Embryonic facial prominence (tissue), 1 donor: ENCODE measurements around the gene BRDT.

Experiments
- DNase-seq: peaks from one replicate; pipeline ENCODE4 v3.0.0-alpha.2; 2016; ENCODE audit errors: extremely low spot score

The BRDT gene

DNA sequence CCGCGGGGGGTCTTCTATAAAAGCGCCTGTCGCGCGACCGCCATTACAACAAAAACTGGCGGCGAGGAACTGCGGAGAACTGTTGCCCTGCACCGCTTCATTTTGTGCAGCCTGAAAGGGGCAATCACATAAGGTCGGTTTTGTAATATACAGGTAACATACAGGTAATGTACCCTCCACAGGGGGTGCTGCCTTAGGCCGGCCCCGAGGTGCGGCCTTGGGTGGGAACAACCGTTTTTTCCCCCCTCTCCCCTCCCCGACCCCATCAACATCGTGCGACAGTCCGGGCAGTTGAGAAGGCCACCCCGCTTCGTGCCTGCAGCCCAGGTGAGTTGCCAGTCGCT is at the start of gene BRDT:
TSS of gene BRDT (plus strand) at position 46 of the 344 bp plus-strand sequence. CDS start 13,354 bp downstream, outside the sequence.
- DNase-seq: no peak

DNA sequence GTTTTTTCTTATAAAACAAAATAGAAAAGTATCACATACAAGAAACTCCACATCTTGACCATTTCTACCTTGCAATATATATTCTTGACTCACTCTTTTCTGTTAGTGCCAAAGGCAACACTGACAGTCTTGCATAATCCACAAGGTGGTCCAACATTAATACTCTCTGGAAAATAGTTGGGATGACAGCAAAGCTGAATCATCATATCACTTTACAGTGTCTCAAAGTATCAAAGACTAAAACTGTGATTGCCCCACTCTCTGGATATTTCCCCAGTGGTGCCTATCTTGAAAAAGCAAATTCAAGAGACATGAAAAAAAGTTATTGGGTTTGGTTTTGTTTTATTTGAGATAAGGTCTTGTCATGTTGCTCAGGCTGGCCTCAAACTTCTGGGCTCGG is 48.6 kb upstream of the BRDT start:
- no peak for DNase-seq

DNA sequence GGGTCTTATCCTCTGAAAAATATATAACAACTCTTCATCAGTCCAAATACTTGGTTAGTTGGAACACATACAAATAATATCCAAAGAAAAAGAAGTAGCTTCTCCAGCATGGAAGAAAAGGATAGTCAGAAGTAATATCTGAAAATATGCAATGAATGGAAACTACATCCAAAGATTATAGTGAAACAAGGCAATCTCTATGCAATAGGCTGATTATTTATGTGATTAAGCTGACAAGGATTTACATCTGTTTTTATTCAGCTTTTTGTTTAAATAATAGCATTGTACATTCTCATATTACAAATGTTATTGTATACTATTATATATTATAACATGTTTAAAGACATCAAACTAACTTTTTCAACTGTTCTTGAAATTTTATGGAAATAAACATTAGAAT is 48.0 kb upstream of the BRDT start:
- no peak for DNase-seq

DNA sequence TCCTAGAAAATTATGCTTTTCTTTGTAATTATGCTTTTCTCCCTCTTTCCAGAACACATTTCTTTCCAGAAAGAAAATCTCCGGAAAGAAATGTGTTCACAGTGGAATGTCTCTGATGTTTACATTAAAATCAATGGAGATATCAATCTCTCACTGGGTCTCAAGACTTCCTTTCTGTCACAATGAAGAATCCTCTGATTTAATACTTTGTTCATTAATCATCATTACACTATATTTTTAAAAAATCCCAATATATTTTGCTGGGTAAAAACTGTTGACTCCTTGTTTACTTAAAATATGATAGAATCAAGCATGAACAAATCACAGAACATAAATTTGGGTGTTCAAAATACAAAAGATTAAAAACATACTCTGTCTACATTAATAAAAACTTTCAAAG is 36.9 kb upstream of the BRDT start:
- no peak for DNase-seq

GRCh38 chr1:91913018-91913417 is 36.2 kb upstream of the BRDT start:
- DNase-seq: no peak

GRCh38 chr1:91916046-91916445 is 33.2 kb upstream of the BRDT start:
- DNase-seq: no peak

- DNase-seq: no peak
Observed at GRCh38 chr1:91916811-91917460, 32.3 kb upstream of the BRDT start.

DNA sequence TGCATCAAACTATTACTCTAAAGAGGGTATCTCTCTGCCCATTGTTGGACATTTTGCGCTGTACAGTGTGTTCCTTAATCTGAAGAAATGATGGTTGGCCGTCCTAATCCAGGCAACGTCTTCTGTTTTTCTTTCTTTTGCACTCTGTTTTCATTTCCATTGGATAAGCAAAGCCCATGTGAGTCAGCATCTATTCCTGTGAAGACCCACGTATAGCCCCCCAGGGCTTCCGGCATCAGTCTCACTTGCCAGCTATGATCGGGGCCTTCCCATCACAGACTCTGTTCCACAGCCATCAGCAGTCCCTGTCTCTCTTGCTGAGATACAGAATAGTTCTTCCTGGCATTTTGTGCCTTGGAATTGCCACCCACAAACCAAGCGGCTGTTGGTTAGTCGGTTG is 29.2 kb upstream of the BRDT start:
- DNase-seq: no peak

GRCh38 chr1:91924146-91924545 is 25.1 kb upstream of the BRDT start:
- DNase-seq: no peak

DNA sequence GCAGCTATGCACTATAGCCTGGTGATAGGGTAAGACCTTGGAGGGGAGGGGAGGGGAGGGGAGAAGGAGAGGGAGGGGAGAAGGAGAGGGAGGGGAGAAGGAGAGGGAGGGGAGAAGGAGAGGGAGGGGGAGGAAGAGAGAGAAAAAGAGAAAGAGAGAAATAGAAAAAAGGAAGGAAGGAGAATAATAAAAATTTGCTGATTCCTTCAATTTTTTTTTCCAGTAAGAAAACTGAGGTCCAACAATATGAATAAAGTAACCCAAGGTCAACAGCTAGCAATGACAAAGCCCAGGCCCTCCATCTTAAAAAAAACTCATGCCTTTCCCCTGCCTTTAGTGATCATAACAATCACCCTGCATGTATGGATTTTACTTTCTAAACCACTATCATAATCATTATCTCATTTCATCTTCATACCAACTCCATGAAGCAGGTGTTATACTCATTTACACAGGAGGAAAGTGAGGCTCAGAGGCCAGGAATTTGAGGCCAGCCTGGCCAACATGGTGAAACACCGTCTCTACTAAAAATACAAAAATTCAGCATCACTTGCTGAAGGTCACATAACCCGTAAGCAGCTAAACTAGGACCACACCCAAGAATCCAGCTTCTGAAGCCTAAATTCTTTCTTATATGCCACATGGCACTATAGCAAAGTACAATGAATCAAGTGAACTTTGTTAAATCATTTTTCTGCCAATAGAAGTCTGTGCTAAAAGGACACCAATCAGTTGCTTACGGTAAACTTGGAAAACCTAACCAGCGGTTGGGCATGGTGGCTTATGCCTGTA is 23.4 kb upstream of the BRDT start:
- no peak for DNase-seq

DNA sequence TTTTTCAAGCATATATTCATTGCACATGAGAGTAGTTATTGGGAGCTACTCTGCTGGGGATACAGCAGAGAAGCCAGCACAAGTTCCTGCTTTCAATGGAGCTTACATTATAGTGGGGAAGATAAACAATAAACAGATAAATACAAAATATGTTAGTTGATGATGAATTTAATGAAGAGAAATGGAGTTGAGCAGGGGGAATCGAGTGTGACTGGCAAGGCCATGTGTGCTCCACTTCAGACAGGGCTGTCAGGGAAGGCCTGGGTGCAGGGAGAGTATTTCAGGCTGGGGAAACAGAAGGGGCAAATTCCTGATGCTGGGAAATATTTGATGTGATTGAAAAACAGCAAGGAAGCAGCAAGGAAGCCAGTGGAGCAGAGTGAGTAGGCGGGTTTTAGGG is 21.2 kb upstream of the BRDT start:
- DNase-seq: no peak

- DNase-seq: no peak
Observed at GRCh38 chr1:91929250-91929649, 20.0 kb upstream of the BRDT start.

DNA sequence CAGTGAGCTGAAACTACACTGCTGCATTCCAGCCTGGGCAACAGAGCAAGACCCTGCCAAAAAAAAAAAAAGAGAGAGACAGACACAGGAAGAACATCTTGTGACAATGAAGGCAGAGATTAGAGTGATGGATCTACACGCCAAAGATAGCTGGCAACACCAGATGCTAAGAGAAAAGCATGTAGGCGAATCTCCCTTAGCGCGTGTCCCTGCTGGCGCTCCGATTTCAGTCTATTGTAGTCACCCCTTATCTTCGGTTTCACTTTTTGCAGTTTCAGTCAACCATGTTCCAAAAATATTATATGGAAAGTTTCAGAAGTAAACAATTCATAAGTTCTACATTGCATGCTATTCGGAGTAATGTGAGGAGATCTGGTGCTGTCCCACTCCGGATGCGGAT is 11.6 kb upstream of the BRDT start:
- no peak for DNase-seq

- DNase-seq: no peak
Observed at GRCh38 chr1:91940496-91940895, 8.7 kb upstream of the BRDT start.

DNA sequence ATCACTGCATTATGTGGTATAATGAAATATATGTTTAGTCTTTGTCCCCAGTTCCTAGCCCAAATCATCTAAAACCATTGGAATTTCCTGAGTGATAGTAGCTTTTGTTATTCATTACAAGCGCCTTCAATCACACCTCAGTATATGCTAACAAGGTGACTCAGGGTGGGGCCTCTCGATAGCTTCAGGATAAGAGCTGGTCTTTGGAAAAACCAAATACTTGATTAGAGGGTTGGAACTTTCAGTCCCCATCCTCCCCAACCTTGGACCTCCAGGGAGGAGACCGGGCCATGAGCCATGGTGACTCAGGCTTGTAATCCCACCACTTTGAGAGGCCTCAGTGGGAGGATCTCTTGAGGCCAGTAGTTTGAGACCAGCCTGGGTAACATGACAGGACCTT is 5.1 kb upstream of the BRDT start:
- DNase-seq: no peak

DNA sequence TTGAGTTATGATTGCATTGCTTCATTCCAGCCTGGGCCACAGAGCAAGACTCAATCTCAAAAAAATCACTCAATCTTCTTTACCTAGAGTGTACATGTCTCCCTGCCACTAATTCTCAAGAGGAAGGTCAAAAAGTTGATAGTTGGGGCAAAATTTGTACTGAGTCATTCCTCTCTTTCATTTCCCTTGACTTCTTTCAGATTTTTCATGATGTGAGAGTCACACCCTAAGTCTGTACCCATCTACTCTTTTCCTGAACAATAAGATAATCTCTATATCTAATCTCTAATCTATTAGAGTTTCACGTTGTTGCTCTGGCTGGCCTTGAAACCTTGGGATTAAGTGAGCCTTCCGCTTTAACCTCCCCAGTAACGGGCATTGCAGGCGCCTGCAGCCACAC is 1.1 kb upstream of the BRDT start:
- no peak for DNase-seq

DNA sequence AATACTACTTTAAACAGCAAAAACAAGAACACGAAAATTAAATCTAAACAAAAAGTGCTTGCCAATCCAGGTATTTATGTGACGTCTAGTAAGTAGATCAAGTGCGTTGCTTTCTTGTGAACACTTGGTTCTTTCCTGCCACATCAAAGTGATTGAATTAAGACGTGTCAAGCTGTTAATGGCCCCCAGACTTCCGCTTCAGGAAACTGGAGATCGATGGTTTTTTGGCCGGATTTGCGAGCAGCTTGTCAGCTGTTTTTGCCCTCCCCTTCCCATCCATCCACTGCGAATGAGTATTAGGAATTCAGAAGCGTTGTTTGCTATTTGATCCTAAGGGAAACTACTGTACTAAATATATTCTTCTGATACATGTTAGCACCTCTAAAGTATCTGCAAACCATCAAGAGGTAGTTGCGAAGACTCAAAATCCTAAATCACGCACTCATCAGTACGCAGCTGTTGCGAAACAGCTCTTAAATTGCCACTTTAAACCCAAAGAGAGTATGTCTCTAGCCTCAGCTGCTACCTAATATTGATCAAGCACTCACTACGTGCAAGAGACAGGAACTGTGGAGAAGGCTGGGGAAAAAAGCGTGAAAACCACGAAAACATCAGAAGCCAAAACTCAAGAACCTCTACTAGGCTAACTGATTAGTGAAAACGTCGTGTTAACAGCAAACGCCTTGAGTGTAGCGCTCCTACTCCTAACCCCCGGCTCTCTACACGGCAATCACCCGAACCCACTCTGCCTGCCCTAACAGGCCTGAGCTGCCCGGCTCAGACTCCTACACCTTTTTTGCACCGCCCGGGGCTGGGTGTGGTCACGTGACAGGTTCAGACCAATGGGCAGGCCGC is 473 bp upstream of the BRDT start:
- DNase-seq: no peak

GRCh38 chr1:91952187-91952586 is 3.0 kb downstream of the BRDT start:
- no peak for DNase-seq

- no peak for DNase-seq
Observed at GRCh38 chr1:91958926-91959325, 9.7 kb downstream of the BRDT start.

DNA sequence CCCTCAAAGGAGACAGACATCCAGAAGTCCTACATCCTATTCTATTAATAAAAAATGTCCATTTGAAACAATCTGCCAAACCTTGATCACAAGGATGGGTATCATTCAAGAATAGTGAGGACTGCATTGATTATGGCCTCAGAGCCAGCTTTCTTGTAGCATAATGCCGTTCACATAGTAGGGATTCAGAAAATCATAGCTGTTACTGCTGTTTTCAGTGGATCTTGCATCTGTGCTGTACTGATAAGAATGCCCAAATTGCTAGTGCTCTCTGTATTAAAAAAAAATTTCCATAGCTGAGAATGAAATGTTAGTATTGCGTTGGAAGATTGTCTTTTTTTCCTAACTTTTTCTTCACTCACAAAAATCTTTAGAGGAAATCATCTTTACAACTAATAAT is 19.1 kb downstream of the BRDT start:
- no peak for DNase-seq

GRCh38 chr1:91979383-91979782 is 30.2 kb downstream of the BRDT start:
- DNase-seq: no peak

DNA sequence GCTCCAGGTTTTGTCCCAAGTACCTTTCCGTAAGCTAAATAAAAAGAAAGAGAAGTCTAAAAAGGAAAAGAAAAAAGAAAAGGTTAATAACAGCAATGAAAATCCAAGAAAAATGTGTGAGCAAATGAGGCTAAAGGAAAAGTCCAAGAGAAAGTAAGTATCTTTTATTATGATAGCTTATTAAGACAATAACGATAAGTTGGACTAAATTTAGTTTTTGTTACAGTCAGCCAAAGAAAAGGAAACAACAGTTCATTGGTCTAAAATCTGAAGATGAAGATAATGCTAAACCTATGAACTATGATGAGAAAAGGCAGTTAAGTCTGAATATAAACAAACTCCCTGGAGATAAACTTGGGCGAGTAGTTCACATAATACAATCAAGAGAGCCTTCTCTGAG is 31.5 kb downstream of the BRDT start:
- DNase-seq: no peak
